Measurements from ENCODE around the gene ACE. TPM values are rescaled to one million over a fixed set of nuclear protein-coding genes. Genes with fewer than 3 reads are reported as not detected.

The ACE gene
- total RNA-seq, 1 donor from 2014 or later: 117 TPM

DNA sequence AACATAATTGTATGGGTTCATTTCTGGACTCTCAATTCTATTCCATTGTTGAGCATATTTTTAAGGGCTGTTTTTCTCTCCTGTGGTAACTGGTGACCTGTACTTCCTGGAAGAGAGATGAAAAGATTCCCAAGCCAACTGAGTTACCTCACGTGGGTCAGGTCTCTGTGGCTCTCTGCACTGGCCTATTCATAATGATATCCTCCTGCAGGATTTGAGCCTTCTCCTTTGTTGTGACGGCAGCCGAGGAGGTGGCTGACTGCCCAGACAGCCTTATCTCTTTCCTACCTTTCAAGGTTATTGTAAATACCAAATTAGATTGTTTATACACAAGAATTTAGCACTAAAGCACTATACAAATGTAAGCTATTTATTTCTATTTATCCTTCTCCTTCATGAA is 2.7 kb upstream of the ACE start:
- DNase-seq (ENCODE audit: extremely low read depth, low read depth, low spot score): peak; percentile 74

DNA sequence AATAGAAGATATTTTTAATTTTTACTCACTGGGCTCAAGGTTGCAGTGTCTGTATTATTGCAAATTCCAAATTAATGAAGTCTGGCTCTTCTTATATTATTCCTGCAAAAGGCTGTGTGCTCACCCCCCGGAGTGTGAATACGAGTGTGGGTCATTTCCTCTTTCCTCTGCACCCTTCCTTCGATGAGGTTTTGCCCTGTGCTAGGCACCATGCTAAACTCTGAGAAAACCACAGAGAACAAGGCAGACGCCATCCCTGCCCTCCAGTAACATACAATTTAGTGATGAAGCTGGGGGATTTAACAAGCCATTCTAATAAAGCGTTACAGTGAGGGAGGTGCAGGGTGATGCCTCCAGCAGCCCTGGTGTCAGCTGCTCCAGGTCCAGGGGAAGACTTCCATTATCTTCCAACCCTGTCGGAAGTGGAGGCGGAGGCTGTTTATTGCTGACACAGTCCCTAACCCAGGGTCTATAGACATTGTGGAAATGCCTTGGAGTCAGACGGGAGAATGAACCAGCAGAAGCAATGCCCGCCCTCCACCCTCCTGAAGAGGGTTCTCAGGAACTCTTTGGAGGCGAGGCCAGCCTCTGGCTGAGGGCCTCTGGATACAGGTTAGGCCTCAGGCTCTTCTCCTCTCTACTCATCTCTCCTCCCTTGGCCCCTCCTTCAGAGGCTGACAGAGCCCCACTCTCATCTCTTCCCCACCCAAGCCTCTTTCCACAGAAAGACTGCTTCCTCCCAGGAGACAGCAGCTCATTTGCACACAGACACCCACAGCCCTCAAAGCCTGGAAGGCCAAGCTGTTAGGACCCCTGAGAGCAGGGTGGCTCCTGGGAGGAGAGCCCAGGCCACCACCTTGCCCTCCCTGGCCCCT is 2.0 kb upstream of the ACE start:
- peak; percentile 25 for DNase-seq (ENCODE audit: extremely low read depth, low read depth, low spot score)

DNA sequence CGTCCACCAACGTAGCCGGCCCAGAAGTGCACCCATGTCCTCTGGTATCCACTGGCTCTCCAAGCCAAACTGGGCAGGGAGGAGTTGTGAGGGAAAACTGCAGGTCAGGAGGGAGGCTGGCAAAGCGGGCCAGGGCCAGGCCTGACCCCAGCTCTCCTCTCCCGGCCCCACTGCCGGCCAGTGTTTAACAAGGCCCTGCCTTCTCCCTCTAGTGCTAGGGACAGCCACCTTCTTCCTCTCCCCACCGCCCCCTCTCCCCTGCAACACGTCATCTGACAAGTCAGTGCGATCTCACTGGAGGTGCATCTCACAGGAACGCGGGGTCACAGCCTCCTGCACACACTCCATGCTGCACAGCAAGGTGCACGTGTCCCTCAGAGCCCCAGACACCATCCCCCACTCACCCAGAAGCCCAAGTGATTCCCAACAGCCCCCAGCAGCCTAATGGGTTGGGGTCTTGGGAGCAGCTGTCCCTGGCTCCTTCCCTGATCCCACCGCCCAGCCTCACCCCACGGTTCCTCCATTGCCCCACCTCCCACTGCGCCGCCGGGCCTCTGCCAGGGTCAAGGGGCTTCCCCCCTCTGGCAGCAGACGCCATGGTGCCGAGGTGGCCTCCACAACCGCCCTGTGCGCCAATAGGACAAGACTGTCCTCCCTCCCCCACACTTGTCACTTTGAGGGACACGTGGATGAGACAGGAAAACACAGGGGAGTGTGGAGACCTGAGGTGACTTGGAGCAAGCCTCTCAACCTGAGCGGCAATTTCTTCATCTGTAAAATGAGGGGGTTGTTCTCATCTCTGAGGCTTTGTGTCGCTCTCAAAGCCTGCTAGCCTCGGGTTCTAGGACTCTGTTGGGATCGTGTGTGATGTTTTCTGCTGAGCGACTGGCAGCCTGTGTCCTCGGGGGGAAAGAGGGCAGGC is 1.1 kb upstream of the ACE start:
- no peak for DNase-seq (ENCODE audit: extremely low read depth, low read depth, low spot score)

DNA sequence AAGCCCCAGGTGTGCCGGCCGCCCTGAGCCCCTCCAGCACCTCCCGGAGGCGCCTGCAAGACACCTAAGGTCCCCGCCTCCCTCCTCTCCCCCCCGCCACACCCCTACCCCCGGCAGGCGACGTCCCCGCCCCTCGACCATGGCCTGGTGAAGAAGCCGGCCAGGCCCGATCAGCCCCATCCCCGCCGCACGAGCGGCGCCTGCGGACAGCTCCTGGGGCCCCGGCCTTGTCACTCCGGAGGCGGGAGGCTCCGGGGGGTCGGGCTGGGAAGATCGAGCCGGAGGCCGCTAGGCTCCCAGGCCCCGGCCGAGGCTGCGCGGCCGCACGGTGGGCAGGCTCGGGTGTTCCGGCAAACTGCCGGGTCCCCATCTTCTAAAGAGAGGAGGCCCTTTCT is 405 bp upstream of the ACE start:
- DNase-seq (ENCODE audit: extremely low read depth, low read depth, low spot score): no peak

DNA sequence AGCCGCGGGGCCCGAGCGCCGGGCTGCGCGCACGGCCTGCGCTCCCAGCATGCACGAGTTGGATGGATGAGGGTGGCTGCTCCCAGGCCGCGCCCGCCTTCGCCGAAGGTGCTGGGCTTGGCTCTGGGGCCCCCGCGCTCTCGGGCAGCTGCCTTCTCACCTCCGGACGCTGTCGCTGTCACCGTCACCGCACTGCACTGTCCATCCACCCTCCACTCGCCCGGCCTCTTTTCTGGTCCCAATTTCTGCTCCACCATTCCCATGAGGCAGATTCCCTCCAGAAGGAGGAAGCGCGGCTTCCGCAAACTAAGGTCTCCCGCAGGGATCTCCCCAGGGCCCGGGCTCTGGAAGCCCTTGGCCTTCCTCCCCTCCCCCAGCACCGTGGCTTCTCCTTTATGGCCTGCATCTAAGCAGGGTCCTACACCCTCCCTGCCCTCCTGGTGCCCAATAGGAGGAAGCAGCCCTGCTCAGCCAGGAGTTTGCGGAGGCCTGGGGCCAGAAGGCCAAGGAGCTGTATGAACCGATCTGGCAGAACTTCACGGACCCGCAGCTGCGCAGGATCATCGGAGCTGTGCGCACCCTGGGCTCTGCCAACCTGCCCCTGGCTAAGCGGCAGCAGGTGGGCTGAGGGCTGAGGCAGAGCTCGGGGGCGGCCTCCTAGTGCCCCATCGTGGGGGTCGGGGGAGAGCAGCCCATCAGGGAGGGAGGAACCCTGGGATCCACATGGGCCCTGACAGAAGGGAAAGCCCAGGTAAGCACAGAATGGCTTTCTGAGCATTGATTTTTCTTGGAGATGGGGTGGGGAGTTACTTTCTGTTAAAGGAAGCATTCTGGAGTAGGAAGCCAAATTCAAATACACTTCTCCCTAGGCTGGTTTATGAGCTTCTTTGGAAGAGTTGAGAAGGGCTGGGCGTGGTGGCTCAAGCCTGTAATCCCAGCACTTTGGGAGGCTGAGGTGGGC is 899 bp downstream of the ACE start:
- no peak for DNase-seq (ENCODE audit: extremely low read depth, low read depth, low spot score)

DNA sequence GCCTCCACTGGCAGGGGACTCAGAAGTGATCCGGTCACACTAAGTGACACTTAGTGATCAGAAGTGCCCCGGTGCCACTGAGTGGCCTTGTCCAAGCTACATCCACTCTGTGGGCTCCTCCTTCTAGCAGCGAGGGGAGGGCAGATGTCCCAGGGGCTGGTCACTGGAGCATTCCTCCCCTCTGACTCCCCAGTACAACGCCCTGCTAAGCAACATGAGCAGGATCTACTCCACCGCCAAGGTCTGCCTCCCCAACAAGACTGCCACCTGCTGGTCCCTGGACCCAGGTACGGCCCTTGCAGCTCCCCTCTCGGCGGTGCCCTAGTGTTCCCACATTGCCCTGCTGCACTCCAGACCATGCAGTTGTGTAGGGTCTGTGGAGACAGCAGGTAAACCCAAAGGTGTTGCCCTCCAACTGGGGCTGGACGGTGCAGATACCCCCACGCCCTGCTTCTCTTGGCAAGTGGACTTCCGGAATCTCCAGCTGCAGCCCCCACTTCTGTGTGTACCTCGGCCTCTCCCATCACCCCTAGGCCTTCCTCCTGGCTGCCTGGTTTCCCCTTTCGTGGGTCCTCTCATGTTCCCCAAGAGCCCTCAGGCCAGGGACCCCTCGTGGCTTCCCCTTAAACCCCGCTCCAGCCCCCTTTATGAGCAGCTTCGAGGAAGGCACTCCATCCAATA is 2.1 kb downstream of the ACE start:
- peak; percentile 41 for DNase-seq (ENCODE audit: extremely low read depth, low read depth, low spot score)

DNA sequence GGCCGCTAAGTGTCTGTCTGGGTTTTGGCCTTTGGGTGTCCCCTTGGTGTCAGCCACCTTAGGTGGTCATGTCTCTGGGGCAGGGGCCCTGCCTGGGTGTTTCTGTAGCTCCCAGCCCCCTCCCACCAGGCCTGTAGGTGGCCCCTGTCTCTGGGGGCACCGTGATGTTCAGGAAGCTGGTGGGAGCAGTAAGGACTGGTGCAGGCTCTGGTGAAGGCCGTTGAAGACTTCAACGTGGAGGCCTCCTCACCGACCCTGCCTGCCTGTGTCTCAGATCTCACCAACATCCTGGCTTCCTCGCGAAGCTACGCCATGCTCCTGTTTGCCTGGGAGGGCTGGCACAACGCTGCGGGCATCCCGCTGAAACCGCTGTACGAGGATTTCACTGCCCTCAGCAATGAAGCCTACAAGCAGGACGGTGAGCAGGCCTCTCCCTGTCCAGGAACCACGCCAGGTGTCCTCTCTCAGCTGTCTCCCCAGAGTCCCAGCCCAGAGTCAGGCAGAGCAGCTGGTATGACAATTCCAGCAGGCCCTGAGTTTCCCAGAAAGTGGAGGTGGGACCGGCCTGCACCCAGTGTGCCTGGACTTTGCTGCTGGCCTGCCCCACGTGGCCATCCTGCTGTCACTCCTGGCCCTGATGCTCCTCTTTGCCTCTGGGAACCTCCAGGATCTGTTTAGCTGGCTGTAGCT is 2.8 kb downstream of the ACE start:
- DNase-seq (ENCODE audit: extremely low read depth, low read depth, low spot score): no peak

DNA sequence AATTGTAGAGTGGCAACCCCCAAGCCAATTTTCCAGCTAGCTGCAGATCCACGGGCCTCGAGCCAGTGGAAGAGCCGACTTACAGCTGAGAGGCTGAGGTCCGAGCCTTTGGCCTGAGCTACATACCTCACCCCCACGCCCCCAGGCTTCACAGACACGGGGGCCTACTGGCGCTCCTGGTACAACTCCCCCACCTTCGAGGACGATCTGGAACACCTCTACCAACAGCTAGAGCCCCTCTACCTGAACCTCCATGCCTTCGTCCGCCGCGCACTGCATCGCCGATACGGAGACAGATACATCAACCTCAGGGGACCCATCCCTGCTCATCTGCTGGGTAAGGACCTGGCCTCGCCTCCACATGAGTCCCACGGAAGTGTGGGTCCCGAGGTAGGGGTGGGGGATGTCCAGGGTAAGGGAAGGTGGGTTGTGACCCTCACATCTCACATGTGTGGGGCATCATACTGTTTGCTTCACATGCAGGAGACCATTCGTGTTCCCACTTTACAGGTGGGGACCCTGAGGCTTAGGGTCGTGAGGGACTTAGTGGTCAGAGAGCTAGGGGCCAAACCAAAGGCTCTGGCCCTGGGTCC is 3.4 kb downstream of the ACE start:
- DNase-seq (ENCODE audit: extremely low read depth, low read depth, low spot score): no peak

DNA sequence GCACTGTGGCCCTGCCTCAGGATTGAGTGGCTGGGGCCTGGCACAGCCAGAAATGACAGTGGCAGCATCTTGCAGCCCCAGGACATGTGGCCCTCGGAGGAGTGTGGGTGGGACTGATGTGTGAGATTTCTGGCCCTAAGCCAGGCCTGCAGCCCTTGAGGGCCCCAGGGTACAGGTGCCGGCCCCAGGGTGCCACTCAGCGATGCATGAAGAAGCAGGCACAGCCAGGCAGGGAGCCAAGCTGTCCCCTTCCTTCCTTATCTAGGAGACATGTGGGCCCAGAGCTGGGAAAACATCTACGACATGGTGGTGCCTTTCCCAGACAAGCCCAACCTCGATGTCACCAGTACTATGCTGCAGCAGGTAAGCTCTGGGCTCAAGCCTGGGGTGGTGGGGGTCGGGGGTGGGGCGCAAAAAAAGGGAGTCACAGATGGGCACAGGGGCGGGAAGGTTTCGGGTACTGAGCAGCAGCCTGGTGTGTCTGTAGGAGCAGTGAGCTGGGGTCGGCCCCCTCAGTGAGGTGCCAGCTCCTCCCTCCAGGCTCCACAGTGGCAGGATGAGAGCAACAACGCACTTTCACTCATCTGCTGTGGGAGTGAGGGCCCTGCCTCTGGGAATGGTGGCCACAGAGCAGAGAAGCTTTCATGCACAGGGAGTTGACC is 4.1 kb downstream of the ACE start:
- no peak for DNase-seq (ENCODE audit: extremely low read depth, low read depth, low spot score)

DNA sequence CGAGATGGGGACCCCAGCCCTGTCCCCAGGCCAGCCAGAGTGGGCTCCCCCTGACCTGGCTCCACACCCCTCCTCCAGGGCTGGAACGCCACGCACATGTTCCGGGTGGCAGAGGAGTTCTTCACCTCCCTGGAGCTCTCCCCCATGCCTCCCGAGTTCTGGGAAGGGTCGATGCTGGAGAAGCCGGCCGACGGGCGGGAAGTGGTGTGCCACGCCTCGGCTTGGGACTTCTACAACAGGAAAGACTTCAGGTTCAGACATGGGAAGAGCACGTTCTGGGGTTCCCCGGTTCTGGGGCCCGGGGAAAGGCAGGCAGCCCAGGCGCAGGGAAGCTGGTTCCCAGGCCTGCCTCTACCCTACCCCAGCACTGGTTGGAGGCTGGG is 4.6 kb downstream of the ACE start:
- DNase-seq (ENCODE audit: extremely low read depth, low read depth, low spot score): no peak

DNA sequence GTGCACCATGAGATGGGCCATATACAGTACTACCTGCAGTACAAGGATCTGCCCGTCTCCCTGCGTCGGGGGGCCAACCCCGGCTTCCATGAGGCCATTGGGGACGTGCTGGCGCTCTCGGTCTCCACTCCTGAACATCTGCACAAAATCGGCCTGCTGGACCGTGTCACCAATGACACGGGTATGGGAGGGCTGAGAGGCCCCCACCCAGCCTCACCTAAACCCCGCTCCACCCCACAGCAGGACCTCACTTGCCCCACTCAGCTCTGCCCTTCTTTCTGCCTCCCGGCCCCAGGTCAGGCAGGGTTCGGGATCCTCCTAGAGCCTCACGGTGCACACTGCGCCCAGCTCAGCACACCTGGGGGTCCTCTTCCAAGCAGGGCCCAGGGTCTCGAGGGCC is 5.6 kb downstream of the ACE start:
- no peak for DNase-seq (ENCODE audit: extremely low read depth, low read depth, low spot score)

DNA sequence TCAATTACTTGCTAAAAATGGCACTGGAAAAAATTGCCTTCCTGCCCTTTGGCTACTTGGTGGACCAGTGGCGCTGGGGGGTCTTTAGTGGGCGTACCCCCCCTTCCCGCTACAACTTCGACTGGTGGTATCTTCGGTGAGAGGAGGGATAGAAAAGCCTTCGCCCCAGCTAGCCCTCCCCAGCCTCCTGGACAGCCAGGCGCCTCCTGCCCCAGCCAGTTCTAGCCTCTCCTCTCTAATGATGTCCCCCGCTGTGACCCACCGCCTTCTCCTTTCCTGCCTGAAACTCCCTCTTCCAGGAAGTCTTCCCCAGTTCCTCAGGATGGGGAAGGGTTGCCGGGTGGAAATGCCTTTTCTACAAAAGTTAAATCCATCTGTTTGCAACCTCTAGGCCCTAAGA is 6.2 kb downstream of the ACE start:
- no peak for DNase-seq (ENCODE audit: extremely low read depth, low read depth, low spot score)

DNA sequence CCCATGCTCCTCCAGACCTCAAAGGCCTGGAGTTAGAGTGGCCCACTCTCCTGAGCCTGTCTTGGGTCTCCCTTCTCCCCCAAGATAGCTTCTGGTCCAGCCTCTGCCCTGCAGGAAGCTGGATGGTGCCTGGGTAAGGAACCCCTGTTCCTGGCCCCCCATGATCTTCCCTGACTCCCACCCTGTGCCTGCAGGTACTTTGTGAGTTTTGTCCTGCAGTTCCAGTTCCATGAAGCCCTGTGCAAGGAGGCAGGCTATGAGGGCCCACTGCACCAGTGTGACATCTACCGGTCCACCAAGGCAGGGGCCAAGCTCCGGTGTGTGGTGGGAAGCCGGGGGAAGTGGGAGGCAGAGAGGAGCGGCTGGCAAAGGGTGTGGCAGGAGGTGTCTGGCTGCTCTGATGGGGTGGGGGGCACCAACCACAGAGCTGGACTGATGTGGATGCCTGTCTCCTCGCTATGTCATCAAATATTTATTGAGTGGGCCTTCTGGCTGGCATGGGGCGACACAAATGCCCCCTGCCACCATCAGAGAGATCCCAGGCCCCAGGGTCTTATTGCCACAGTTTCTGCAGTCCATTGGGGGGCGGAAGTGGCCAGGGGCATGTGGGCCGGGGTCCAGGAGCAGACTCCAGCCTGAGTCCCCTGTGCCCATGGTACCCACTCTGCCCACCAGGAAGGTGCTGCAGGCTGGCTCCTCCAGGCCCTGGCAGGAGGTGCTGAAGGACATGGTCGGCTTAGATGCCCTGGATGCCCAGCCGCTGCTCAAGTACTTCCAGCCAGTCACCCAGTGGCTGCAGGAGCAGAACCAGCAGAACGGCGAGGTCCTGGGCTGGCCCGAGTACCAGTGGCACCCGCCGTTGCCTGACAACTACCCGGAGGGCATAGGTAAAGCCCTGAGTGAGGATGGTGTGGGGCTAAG is 7.1 kb downstream of the ACE start:
- DNase-seq (ENCODE audit: extremely low read depth, low read depth, low spot score): no peak

DNA sequence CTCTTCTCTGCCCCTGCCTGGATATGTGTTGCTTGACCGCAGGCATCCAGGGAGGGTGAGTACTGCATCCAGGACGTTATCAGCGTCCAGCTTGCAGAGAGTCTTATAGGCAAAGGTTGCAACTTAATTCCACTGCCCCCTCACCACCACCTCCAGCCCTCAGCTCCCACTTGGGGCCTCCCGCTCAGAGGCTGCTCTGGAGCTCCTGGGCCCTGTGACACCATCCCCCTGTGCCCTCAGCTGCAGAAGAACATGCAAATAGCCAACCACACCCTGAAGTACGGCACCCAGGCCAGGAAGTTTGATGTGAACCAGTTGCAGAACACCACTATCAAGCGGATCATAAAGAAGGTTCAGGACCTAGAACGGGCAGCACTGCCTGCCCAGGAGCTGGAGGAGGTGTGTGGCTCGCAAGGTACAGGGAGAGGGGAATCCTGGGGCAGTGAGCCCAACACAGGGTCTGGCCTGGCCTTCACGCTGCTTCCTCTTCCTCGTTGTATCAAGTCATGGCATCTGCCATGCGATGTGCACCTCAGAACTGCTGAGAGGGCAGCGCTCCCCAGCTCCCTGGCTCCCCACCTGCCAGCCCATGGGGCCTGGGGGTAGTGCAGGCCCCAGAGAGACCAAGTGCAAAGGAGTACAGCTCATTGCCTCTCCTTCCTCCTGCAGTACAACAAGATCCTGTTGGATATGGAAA is 9.6 kb downstream of the ACE start:
- DNase-seq (ENCODE audit: extremely low read depth, low read depth, low spot score): no peak

DNA sequence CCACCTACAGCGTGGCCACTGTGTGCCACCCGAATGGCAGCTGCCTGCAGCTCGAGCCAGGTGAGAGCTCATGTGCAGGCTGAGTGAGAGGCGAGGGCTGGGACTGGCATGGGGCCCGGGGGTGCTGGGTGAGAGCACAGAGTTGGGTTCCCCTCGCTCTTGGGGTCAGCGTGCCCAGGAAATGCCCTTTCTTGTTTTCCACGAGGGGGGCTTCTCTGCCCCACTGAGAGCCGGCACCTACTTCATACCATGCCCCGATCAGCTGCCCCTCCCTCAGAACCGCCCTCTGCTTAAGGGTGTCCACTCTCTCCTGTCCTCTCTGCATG is 10.1 kb downstream of the ACE start:
- no peak for DNase-seq (ENCODE audit: extremely low read depth, low read depth, low spot score)

DNA sequence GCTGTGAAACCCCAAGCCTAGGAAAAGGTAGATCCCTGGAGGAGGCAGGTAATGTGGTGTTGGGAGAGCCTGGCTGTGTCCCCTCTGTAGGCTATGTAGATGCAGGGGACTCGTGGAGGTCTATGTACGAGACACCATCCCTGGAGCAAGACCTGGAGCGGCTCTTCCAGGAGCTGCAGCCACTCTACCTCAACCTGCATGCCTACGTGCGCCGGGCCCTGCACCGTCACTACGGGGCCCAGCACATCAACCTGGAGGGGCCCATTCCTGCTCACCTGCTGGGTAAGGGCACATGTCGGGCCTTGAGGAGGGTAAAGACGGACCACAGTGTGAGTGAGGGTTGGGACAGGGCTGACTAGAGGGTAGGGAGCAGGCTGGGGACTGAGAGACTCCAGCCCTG is 12.0 kb downstream of the ACE start:
- DNase-seq (ENCODE audit: extremely low read depth, low read depth, low spot score): no peak

DNA sequence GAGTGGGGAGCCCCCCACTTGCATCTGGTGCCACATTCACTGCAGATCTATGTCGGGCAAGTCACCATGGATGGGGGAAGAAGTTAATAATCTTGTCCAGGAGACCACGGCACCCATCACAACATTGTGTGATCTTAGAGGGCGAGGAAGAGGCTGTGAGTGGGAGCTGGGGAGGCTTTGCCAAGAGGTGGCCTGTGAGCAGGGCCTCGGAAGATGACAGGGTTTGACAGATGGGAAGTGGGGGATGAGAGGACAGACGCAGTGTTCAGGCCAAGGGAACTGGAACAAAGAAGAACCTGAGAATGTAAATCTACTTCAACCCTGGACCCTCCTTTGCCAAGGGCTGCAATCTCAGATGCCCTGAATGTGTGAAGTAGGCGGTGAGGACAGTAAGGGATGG is 12.4 kb downstream of the ACE start:
- DNase-seq (ENCODE audit: extremely low read depth, low read depth, low spot score): no peak
